ENCODE measurements around the gene CEMIP. TPM values are rescaled to one million over a fixed set of nuclear protein-coding genes. Genes with fewer than 3 reads are reported as not detected.

The CEMIP gene
- total and polyA plus RNA-seq, 2 of the 13 experiments (the other 11 are each of a cell fraction or from before 2014, with no cell fraction given): 4.3 to 28.5 TPM

- no peak overlapping the region for H3K27ac ChIP-seq (ENCODE audit: extremely low read length, insufficient read depth, low read length)
- no peak overlapping the region for H3K4me3 ChIP-seq (replicated peaks in 1 of 3; ENCODE audit: insufficient read depth in 1 of 3, low read depth in 2 of 3, low read length in 3 of 3)
- H3K9ac ChIP-seq (ENCODE audit: insufficient read depth, low read depth, low read length): no peak overlapping the region
- ATAC-seq (no peak), DNase-seq (ENCODE audit: low spot score) (no peak), FAIRE-seq (no peak)
- H4K20me1 ChIP-seq (ENCODE audit: insufficient read depth, low read length): no peaks in the 10 kb centered on the region
- H2AFZ ChIP-seq (ENCODE audit: low read length): no peak overlapping the region
- ChIA-PET POLR2A (interaction anchor here (1.1 kb wide), 1 partner anchor 10 kb away, joined by 7 read pairs; no protein-coding TSS in a partner anchor), CTCF (ENCODE audit: low intra/inter-chr PET ratio, low total read pairs) (no interaction called here)
- H3K4me1 ChIP-seq (ENCODE audit: insufficient read depth, low read length): peaks cover 63% of the 10 kb centered on the region
- H3K9me3 ChIP-seq (ENCODE audit: low read length): no peaks in the 10 kb centered on the region
- no peaks in the 10 kb centered on the region for H3K79me2 ChIP-seq (ENCODE audit: insufficient read depth, low read length)
- peaks cover 1 to 15% of the 10 kb centered on the region in 2 experiments; a peak in 1 of 5 replicates for H3K36me3 ChIP-seq (replicated peaks in 1 of 2; ENCODE audit: control insufficient read depth in 1 of 2, insufficient read depth in 2 of 2, low read length in 2 of 2)
- TF ChIP-seq CENPBD1 (CRISPR knock-in tag; IDR thresholded peaks at IDR 0.05; ENCODE audit: borderline replicate concordance, low read depth): no peak
- TF ChIP-seq, protein P1, sequence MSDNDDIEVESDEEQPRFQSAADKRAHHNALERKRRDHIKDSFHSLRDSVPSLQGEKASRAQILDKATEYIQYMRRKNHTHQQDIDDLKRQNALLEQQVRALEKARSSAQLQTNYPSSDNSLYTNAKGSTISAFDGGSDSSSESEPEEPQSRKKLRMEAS (IDR thresholded peaks at IDR 0.05): no peak
- TF ChIP-seq ZFYVE20 (CRISPR knock-in tag; IDR thresholded peaks at IDR 0.05; ENCODE audit: borderline replicate concordance, low read depth): no peak
- no peak for TF ChIP-seq ZNF30 (CRISPR knock-in tag; IDR thresholded peaks at IDR 0.05)
- TF ChIP-seq KDM5B (CRISPR knock-in tag; IDR thresholded peaks at IDR 0.05; ENCODE audit: borderline replicate concordance): no peak
- TF ChIP-seq PAX8 (CRISPR knock-in tag; IDR thresholded peaks at IDR 0.05; ENCODE audit: borderline replicate concordance): no peak
- no peak for TF ChIP-seq ZNF782 (CRISPR knock-in tag; IDR thresholded peaks at IDR 0.05; ENCODE audit: borderline replicate concordance)
- no peak for TF ChIP-seq NFRKB (IDR thresholded peaks at IDR 0.05)
- no peak for TF ChIP-seq ZNF580 (CRISPR knock-in tag; IDR thresholded peaks at IDR 0.05; ENCODE audit: borderline replicate concordance, low read depth)
- TF ChIP-seq BATF2 (CRISPR knock-in tag; IDR thresholded peaks at IDR 0.05): no peak
- TF ChIP-seq CBX5 (CRISPR knock-in tag; IDR thresholded peaks at IDR 0.05; ENCODE audit: borderline replicate concordance): no peak
- TF ChIP-seq KDM2A (CRISPR knock-in tag; IDR thresholded peaks at IDR 0.05; ENCODE audit: borderline replicate concordance, low read depth): no peak
- in situ Hi-C loops (cut with HindIII; ENCODE audit: extremely low pct_ligation_motif_present, low pct_unique_long_range_greater_than_20kb): no loop called here
- H3K27me3 ChIP-seq (ENCODE audit: control insufficient read depth in 1 of 2, insufficient read depth in 2 of 2, low read length in 2 of 2): no peaks in the 10 kb centered on the region
- BruUV-seq (replicated peaks): no TSS peak
- intact Hi-C loops (cut with micrococcal nuclease; ENCODE audit: unreplicated experiment): no loop called here
- WGBS (ENCODE audit: low lambda C conversion rate): 80% methylated on average over 7 of the region's 7 CpGs
- H3K4me2 ChIP-seq (ENCODE audit: low read depth, low read length): no peak overlapping the region
Measured at GRCh38 chr15:80831606-80832224, 52.5 kb downstream of the CEMIP start.
